ENCODE measurements around the gene SENP7. TPM values are rescaled to one million over a fixed set of nuclear protein-coding genes. Genes with fewer than 3 reads are reported as not detected.

Gene SENP7
- total RNA-seq, 1 experiment from 2014 or later: 7.9 TPM

- no peaks in the 10 kb centered on the region for H3K79me2 ChIP-seq (ENCODE audit: insufficient read depth, low read length)
- TF ChIP-seq, protein P1, sequence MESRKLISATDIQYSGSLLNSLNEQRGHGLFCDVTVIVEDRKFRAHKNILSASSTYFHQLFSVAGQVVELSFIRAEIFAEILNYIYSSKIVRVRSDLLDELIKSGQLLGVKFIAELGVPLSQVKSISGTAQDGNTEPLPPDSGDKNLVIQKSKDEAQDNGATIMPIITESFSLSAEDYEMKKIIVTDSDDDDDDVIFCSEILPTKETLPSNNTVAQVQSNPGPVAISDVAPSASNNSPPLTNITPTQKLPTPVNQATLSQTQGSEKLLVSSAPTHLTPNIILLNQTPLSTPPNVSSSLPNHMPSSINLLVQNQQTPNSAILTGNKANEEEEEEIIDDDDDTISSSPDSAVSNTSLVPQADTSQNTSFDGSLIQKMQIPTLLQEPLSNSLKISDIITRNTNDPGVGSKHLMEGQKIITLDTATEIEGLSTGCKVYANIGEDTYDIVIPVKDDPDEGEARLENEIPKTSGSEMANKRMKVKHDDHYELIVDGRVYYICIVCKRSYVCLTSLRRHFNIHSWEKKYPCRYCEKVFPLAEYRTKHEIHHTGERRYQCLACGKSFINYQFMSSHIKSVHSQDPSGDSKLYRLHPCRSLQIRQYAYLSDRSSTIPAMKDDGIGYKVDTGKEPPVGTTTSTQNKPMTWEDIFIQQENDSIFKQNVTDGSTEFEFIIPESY (IDR thresholded peaks at IDR 0.05; ENCODE audit: extremely low read depth, insufficient replicate concordance, low read length): no peak
- TF ChIP-seq CBX3 (IDR thresholded peaks at IDR 0.05; ENCODE audit: low read depth): no peak
- no peak for TF ChIP-seq POLR2A (IDR thresholded peaks at IDR 0.05; ENCODE audit: borderline replicate concordance, extremely low read depth, insufficient read depth, insufficient read length)
- no peak for TF ChIP-seq RAD21 (IDR thresholded peaks at IDR 0.05; ENCODE audit: low read depth)
- ATAC-seq (no peak), DNase-seq (ENCODE audit: low read depth, low spot score) (no peak)
- intact Hi-C loops (cut with micrococcal nuclease): no loop called here
- RAD21 ChIA-PET (ENCODE audit: low non-redundant PET in 1 of 2, low total read pairs in 2 of 2, uncharacterized antibody in 2 of 2, unreplicated experiment in 2 of 2): no interaction called here
- no TSS peak for BruUV-seq (replicated peaks)
- H3K9me2 ChIP-seq (ENCODE audit: insufficient read depth): no peaks in the 10 kb centered on the region
- H3K4me2 ChIP-seq (ENCODE audit: low read length): no peak overlapping the region
- no peak overlapping the region for H3K27ac ChIP-seq (ENCODE audit: low read depth, low read length)
- H4K20me1 ChIP-seq (ENCODE audit: insufficient read depth): no peaks in the 10 kb centered on the region
- POLR2A ChIA-PET: no interaction called here
- no peaks in the 10 kb centered on the region for H3K27me3 ChIP-seq (ENCODE audit: insufficient read depth, low read length)
- no peaks in the 10 kb centered on the region for H3K9me3 ChIP-seq (ENCODE audit: control insufficient read depth in 1 of 2, insufficient read depth in 1 of 2, low read depth in 1 of 2, low read length in 2 of 2)
- CTCF ChIA-PET: no interaction called here
- H3K36me3 ChIP-seq (ENCODE audit: control insufficient read depth in 1 of 2, insufficient read depth in 2 of 2, low read length in 2 of 2): no peaks in the 10 kb centered on the region
- H2AFZ ChIP-seq (ENCODE audit: low read depth, low read length, poor library complexity, severe bottlenecking): no peak overlapping the region
- H3K4me3 ChIP-seq (replicated peaks in 1 of 2; ENCODE audit: low read depth in 1 of 2, low read length in 2 of 2): no peak overlapping the region
- H3K4me1 ChIP-seq (ENCODE audit: control insufficient read depth in 1 of 2, insufficient read depth in 2 of 2, low read length in 2 of 2): no peaks in the 10 kb centered on the region
- H3K9ac ChIP-seq (ENCODE audit: low read length): no peak overlapping the region
These were observed 212.9 kb downstream of the SENP7 start for GRCh38 chr3:101300073-101300472.

- H3K36me3 ChIP-seq (ENCODE audit: control insufficient read depth in 1 of 2, insufficient read depth in 2 of 2, low read length in 2 of 2): no peaks in the 10 kb centered on the region
- ATAC-seq: no peak
- no peaks in the 10 kb centered on the region for H3K9me3 ChIP-seq (ENCODE audit: control insufficient read depth in 1 of 2, insufficient read depth in 1 of 2, low read depth in 1 of 2, low read length in 2 of 2)
- no peak overlapping the region for H3K27ac ChIP-seq (ENCODE audit: low read depth, low read length)
- H4K20me1 ChIP-seq (ENCODE audit: insufficient read depth): no peaks in the 10 kb centered on the region
- ChIA-PET CTCF (no interaction called here), RAD21 (ENCODE audit: low non-redundant PET in 1 of 2, low total read pairs in 2 of 2, uncharacterized antibody in 2 of 2, unreplicated experiment in 2 of 2) (no interaction called here), POLR2A (no interaction called here)
- no TSS peak for BruUV-seq (replicated peaks)
- 0 out of 2 replicates have a peak overlapping the region, but pooled peaks have one; percentile 6 for H3K4me2 ChIP-seq (ENCODE audit: low read length)
- H3K9me2 ChIP-seq (ENCODE audit: insufficient read depth): no peaks in the 10 kb centered on the region
- TF ChIP-seq JUND (IDR thresholded peaks at IDR 0.05) (no peak), SIN3A (IDR thresholded peaks at IDR 0.05; ENCODE audit: low read depth) (no peak), CBX3 (IDR thresholded peaks at IDR 0.05; ENCODE audit: low read depth) (no peak), ZFX (IDR thresholded peaks at IDR 0.05) (no peak), MAX (IDR thresholded peaks at IDR 0.05) (no peak), FOSL1 (IDR thresholded peaks at IDR 0.05; ENCODE audit: low read depth) (no peak), SRF (IDR thresholded peaks at IDR 0.05; ENCODE audit: low read depth) (no peak), EGR1 (IDR thresholded peaks at IDR 0.05; ENCODE audit: low read depth) (no peak)
- DNase-seq (ENCODE audit: low read depth, low spot score): peak; percentile 3
- intact Hi-C loops (cut with micrococcal nuclease): no loop called here
- no peak overlapping the region for H3K4me3 ChIP-seq (replicated peaks in 1 of 2; ENCODE audit: low read depth in 1 of 2, low read length in 2 of 2)
- no peak overlapping the region for H3K9ac ChIP-seq (ENCODE audit: low read length)
- H2AFZ ChIP-seq (ENCODE audit: low read depth, low read length, poor library complexity, severe bottlenecking): no peak overlapping the region
- H3K4me1 ChIP-seq (ENCODE audit: control insufficient read depth in 1 of 2, insufficient read depth in 2 of 2, low read length in 2 of 2): 0 out of 4 replicates have a peak, but pooled peaks cover 0 to 4% of the 10 kb centered on the region in 2 experiments
- H3K79me2 ChIP-seq (ENCODE audit: insufficient read depth, low read length): no peaks in the 10 kb centered on the region
- H3K27me3 ChIP-seq (ENCODE audit: insufficient read depth, low read length): no peaks in the 10 kb centered on the region
These were observed 221.0 kb downstream of the SENP7 start for GRCh38 chr3:101292027-101292426.
